RWPE2 (cell line): ENCODE data around the gene GRAMD1B.

Source experiments
- ATAC-seq: fragments of 200-7000 bp; cut with Tn5 transposase; 3 replicates; pipeline ENCODE4 v1.9.1; 2021; ENCODE audit warnings: low read depth
- DNase-seq: peaks from one replicate; pipeline ENCODE4 v3.0.0-alpha.2; 2020; ENCODE audit warnings: low spot score
- H3K27ac ChIP-seq: fragments of 450-650 bp; 2 replicates; pipeline ENCODE4 v1.5.1; 2017; ENCODE audit warnings: mild to moderate bottlenecking; ENCODE audit not compliant: poor library complexity, severe bottlenecking
- H3K27me3 ChIP-seq: fragments of 250-450 bp; sonication (Bioruptor Pico); 2 replicates; pipeline ENCODE4 v1.5.1; 2021; ENCODE audit warnings: mild to moderate bottlenecking, moderate library complexity; ENCODE audit not compliant: insufficient read depth, poor library complexity, severe bottlenecking
- H3K36me3 ChIP-seq: fragments of 250-450 bp; sonication (Bioruptor Pico); 2 replicates; pipeline ENCODE4 v1.5.1; 2020; ENCODE audit warnings: low read depth, mild to moderate bottlenecking, moderate library complexity
- H3K4me1 ChIP-seq: fragments of 250-450 bp; sonication (Bioruptor Pico); 2 replicates; pipeline ENCODE4 v1.5.1; 2021; ENCODE audit warnings: mild to moderate bottlenecking, moderate library complexity; ENCODE audit not compliant: insufficient read depth, poor library complexity, severe bottlenecking
- H3K4me3 ChIP-seq: fragments of 250-450 bp; sonication (Bioruptor Pico); 2 replicates; pipeline ENCODE4 v1.5.1; 2021; ENCODE audit warnings: mild to moderate bottlenecking, moderate library complexity; ENCODE audit not compliant: severe bottlenecking
- H3K9me3 ChIP-seq: fragments of 250-450 bp; sonication (Bioruptor Pico); 2 replicates; pipeline ENCODE4 v1.5.1; 2021; ENCODE audit warnings: mild to moderate bottlenecking, moderate library complexity; ENCODE audit not compliant: severe bottlenecking
- TF ChIP-seq, protein P1 (sequence below): fragments of 450-650 bp; IDR thresholded peaks from one replicate; pipeline ENCODE4 v1.5.1; 2017; ENCODE audit warnings: mild to moderate bottlenecking, moderate library complexity; ENCODE audit not compliant: poor library complexity, severe bottlenecking

GRAMD1B gene

DNA sequence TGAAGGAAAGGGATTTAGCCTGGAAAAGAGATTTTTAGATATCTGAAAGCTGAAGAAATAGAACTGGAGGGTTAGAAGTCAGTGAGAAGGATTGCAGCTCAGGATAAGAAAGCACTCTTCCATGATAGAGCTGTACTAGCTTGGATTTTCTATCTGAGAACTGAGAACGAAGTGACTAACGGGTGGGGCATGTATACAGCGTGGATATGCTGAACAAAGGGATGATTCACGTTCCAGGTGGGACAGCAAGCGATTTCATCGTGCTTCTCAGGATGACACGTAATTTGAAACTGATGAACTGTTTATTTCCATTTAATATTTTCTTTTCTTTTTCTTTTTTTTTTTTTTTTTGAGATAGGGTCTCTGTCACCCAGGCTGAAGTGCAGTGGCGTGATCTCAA, 53.0 kb downstream of the GRAMD1B start:
- ATAC-seq (peak; percentile 100), DNase-seq (peak; percentile 71)
- Histone ChIP-seq H3K36me3 (no peaks in the 10 kb centered on the region), H3K4me1 (peaks cover 10% of the 10 kb centered on the region), H3K4me3 (no peak overlapping the region), H3K27ac (peak overlapping the region; percentile 64), H3K9me3 (no peaks in the 10 kb centered on the region), H3K27me3 (no peaks in the 10 kb centered on the region)
- TF ChIP-seq, protein P1, sequence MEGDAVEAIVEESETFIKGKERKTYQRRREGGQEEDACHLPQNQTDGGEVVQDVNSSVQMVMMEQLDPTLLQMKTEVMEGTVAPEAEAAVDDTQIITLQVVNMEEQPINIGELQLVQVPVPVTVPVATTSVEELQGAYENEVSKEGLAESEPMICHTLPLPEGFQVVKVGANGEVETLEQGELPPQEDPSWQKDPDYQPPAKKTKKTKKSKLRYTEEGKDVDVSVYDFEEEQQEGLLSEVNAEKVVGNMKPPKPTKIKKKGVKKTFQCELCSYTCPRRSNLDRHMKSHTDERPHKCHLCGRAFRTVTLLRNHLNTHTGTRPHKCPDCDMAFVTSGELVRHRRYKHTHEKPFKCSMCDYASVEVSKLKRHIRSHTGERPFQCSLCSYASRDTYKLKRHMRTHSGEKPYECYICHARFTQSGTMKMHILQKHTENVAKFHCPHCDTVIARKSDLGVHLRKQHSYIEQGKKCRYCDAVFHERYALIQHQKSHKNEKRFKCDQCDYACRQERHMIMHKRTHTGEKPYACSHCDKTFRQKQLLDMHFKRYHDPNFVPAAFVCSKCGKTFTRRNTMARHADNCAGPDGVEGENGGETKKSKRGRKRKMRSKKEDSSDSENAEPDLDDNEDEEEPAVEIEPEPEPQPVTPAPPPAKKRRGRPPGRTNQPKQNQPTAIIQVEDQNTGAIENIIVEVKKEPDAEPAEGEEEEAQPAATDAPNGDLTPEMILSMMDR: no peak

DNA sequence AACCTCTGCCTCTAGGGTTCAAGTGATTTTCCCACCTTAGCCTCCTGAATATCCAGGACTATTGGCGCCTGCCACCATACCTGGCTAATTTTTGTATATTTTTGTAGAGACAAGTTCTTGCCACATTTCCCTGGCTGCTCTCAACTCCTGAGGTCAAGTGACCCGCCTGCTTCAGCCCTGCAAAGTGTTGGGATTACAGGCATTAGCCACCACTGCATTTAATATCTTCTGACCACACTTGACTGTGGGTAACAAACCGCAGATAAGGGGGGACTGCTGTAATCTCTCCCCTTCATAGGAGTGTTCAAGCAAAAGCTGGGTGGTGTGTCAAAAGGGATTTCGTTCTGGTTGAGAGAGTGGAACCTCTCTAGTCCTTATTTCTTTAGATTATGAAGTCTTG, 53.4 kb downstream of the GRAMD1B start:
- H3K9me3 ChIP-seq: no peaks in the 10 kb centered on the region
- DNase-seq (no peak), ATAC-seq (no peak)
- no peaks in the 10 kb centered on the region for H3K27me3 ChIP-seq
- no peaks in the 10 kb centered on the region for H3K36me3 ChIP-seq
- H3K4me1 ChIP-seq: peaks cover 10% of the 10 kb centered on the region
- peak overlapping the region; percentile 64 for H3K27ac ChIP-seq
- TF ChIP-seq, protein P1: no peak
- no peak overlapping the region for H3K4me3 ChIP-seq

DNA sequence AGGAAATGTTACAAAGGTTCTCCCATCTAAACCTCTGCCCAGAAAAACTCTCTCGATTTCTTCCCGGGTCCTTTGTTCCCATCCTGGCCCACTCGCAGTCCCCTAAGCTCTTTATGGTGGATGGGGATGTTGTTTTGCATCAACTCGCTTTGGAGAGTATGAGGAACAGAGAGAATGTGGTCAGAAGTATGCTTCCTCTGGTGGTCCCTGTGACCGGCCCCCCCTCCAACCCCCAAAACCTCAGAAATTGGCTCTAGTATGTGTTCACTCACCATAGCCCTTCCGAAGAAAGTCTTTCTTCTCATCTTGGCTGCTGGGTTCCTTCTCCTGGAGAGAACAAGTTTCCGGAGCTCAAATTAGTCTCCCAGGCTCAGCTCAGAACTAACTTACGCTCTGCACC, 54.4 kb downstream of the GRAMD1B start:
- peaks cover 10% of the 10 kb centered on the region for H3K4me1 ChIP-seq
- no peak overlapping the region for H3K27ac ChIP-seq
- ATAC-seq: no peak
- TF ChIP-seq, protein P1: no peak
- DNase-seq: no peak
- no peaks in the 10 kb centered on the region for H3K9me3 ChIP-seq
- no peaks in the 10 kb centered on the region for H3K27me3 ChIP-seq
- no peak overlapping the region for H3K4me3 ChIP-seq
- H3K36me3 ChIP-seq: no peaks in the 10 kb centered on the region

DNA sequence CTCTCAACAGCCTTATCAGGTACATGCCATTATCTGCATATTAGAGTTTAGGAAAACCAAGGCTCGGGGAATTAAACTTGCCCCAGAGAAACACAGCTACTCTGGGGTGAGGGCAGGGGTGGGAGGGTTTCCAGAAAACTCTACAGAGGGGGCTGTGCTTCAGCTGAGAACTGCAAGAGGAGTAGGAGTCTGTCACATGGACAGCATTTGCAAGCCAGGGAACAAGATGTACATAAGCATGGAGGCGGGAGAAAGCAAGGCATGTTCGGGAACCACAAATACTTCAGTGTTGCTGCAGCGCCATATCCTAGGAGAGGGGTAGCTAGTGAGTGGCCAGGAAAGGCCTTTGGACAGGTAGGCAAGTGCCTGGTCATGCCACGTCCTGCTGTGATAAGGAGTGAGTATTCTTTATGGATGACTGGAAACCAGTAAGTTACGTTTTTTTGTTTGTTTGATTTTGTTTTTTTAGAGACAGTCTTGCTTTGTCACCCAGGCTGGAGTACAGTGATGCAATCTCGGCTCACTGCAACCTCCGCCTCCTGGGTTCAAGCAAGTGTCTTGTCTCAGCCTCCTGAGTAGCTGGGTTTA, 57.2 kb downstream of the GRAMD1B start:
- no peak for DNase-seq

DNA sequence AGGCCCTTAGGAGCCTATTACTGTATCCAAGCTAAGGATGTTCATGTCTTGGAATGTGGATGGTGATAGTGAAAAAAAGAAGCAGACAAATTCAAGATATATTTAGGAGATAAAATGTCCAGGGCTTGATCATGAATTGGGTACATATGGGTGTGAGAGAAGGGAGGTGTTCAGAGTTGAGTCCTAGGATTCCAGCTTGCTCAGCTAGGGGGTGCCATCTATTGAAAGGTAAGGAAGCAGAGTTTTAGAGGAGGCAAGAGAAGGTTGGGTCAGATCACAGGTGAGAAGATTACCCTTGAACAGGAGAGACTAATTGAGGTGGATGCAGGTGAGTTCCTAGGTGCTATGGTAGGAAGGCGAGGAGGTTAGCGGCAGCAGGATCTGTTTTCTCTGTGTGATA, 60.5 kb downstream of the GRAMD1B start:
- DNase-seq (no peak), ATAC-seq (no peak)
- no peaks in the 10 kb centered on the region for H3K36me3 ChIP-seq
- no peaks in the 10 kb centered on the region for H3K4me1 ChIP-seq
- H3K27me3 ChIP-seq: no peaks in the 10 kb centered on the region
- H3K9me3 ChIP-seq: no peaks in the 10 kb centered on the region
- no peak overlapping the region for H3K27ac ChIP-seq
- TF ChIP-seq, protein P1: no peak
- H3K4me3 ChIP-seq: no peak overlapping the region

More for the DNA sequence above, 57.2 kb downstream of the GRAMD1B start:
- H3K9me3 ChIP-seq: no peaks in the 10 kb centered on the region
- H3K4me3 ChIP-seq: no peak overlapping the region
- TF ChIP-seq, protein P1: no peak
- H3K27ac ChIP-seq: no peak overlapping the region
- no peaks in the 10 kb centered on the region for H3K27me3 ChIP-seq
- H3K4me1 ChIP-seq: peaks cover 10% of the 10 kb centered on the region
- H3K36me3 ChIP-seq: no peaks in the 10 kb centered on the region
- no peak for ATAC-seq
